HepG2 (cell line): ENCODE results near the gene MS4A10. TPM values are rescaled to one million over a fixed set of nuclear protein-coding genes. Genes with fewer than 3 reads are reported as not detected.

Experiments
- ATAC-seq: fragments of 200-7000 bp; cut with Tn5 transposase; 3 replicates; pipeline ENCODE4 v1.9.1; 2020; ENCODE audit warnings: mild to moderate bottlenecking, moderate library complexity
- BruUV-seq: library from RNA; stranded (reverse); fragments of 400-500 nt; replicated peaks from 2 replicates; lab custom pipeline; 2021; lab: Mats Ljungman, UMichigan
- CTCF ChIA-PET: fragments of 300-600 bp; formaldehyde crosslinking; extraction: SDS; loops from one replicate; lab custom pipeline; 2021; ENCODE audit warnings: low total read pairs, inconsistent platforms, low intra/inter-chr PET ratio; lab: Yijun Ruan, JAX
- POLR2A ChIA-PET: fragments of 350-600 bp; sonication (Branson Sonifier 250); formaldehyde crosslinking; loops from one replicate; lab custom pipeline; 2020; ENCODE audit warnings: antibody characterized with exemption, inconsistent platforms; lab: Yijun Ruan, JAX
- DNase-seq: peaks from one replicate; pipeline ENCODE4 v3.0.0-alpha.2; 2015; ENCODE audit warnings: low spot score
- FAIRE-seq: peaks from 3 replicates; lab custom pipeline; 2011; peaks lifted over from hg19 to GRCh38; lab: Jason Lieb, UNC
- H2AFZ ChIP-seq: one replicate; pipeline ENCODE4 v1.6.1; 2011; ENCODE audit warnings: low read length, inconsistent platforms
- H3K27ac ChIP-seq: fragments of 300-600 bp; 3 replicates; pipeline ENCODE4 v1.8.0; 2011; ENCODE audit warnings: mixed run types, mild to moderate bottlenecking, mixed read lengths, low read length, inconsistent platforms; ENCODE audit not compliant: insufficient read depth; ENCODE audit errors: extremely low read length
- H3K27me3 ChIP-seq, 2 experiments: fragments of 200-600 bp in 1 of 2; 2 replicates in 1 of 2; 3 replicates in 1 of 2; pipeline versions ENCODE4 v1.6.0 to v1.8.0; 2011; ENCODE audit warnings: low read length in 2 of 2, mild to moderate bottlenecking in 2 of 2, moderate library complexity in 2 of 2, inconsistent platforms in 1 of 2; ENCODE audit not compliant: insufficient read depth in 2 of 2, control insufficient read depth in 1 of 2
- H3K36me3 ChIP-seq, 2 experiments: fragments of 200-600 bp in 1 of 2; replicated peaks in 1 of 2; 2 replicates in 1 of 2; 3 replicates in 1 of 2; pipeline versions ENCODE4 v1.5.1 to v1.8.0; 2011; ENCODE audit warnings: low read length in 2 of 2, inconsistent platforms in 1 of 2; ENCODE audit not compliant: insufficient read depth in 2 of 2, control insufficient read depth in 1 of 2
- H3K4me1 ChIP-seq: 2 replicates; pipeline ENCODE4 v1.5.1; 2012; ENCODE audit warnings: low read length, inconsistent platforms; ENCODE audit not compliant: insufficient read depth
- H3K4me2 ChIP-seq: 2 replicates; pipeline ENCODE4 v1.6.0; 2011; ENCODE audit warnings: low read depth, low read length, inconsistent platforms
- H3K4me3 ChIP-seq, 3 experiments: fragments of 200-600 bp in 1 of 3; sonication (generic), shearing (Covaris generic) in 1 of 3; replicated peaks in 1 of 3; 2 replicates each; pipeline ENCODE4 v1.5.1; 2011 to 2016; ENCODE audit warnings: low read length in 3 of 3, inconsistent platforms in 2 of 3, low read depth in 2 of 3, mild to moderate bottlenecking in 2 of 3, control low read depth in 1 of 3, mixed read lengths in 1 of 3; ENCODE audit not compliant: insufficient read depth in 1 of 3
- H3K79me2 ChIP-seq: one replicate; pipeline ENCODE4 v1.6.1; 2011; ENCODE audit warnings: low read length, inconsistent platforms; ENCODE audit not compliant: insufficient read depth
- H3K9ac ChIP-seq: 2 replicates; pipeline ENCODE4 v1.6.0; 2011; ENCODE audit warnings: mild to moderate bottlenecking, low read depth, low read length, inconsistent platforms; ENCODE audit not compliant: insufficient read depth
- H3K9me3 ChIP-seq: 2 replicates; pipeline ENCODE4 v1.5.1; 2012; ENCODE audit warnings: mild to moderate bottlenecking, low read length
- H4K20me1 ChIP-seq: 2 replicates; pipeline ENCODE4 v1.6.0; 2011; ENCODE audit warnings: inconsistent platforms, mild to moderate bottlenecking, low read length, moderate library complexity; ENCODE audit not compliant: insufficient read depth
- HDAC1 ChIP-seq: sonication (generic); formaldehyde crosslinking; IDR thresholded peaks from 2 replicates; pipeline ENCODE4 v1.5.1; 2020; ENCODE audit warnings: mild to moderate bottlenecking, missing genetic modification reagents
- KLF15 ChIP-seq: sonication (generic); formaldehyde crosslinking; IDR thresholded peaks from 2 replicates; pipeline ENCODE4 v1.8.1; 2023; ENCODE audit warnings: borderline replicate concordance, mild to moderate bottlenecking, inconsistent platforms, missing genetic modification reagents, mixed read lengths
- NR2F2 ChIP-seq: IDR thresholded peaks from 2 replicates; pipeline ENCODE4 v1.6.1; 2012; ENCODE audit warnings: low read depth, inconsistent platforms, borderline replicate concordance
- SUZ12 ChIP-seq: fragments of 150-350 bp; IDR thresholded peaks from 2 replicates; pipeline ENCODE4 v1.6.1; 2014; ENCODE audit warnings: low read depth, low read length
- ZBTB2 ChIP-seq: sonication (generic); formaldehyde crosslinking; IDR thresholded peaks from 2 replicates; pipeline ENCODE4 v1.8.0; 2022; ENCODE audit warnings: low read depth, missing genetic modification reagents
- ZBTB3 ChIP-seq: sonication (generic); formaldehyde crosslinking; IDR thresholded peaks from 2 replicates; pipeline ENCODE4 v1.4.0; 2020; ENCODE audit warnings: low read depth, mild to moderate bottlenecking, moderate library complexity, missing genetic modification reagents, borderline replicate concordance
- ZNF678 ChIP-seq: sonication (generic); formaldehyde crosslinking; IDR thresholded peaks from 2 replicates; pipeline ENCODE4 v1.4.0; 2020; ENCODE audit warnings: mild to moderate bottlenecking, missing genetic modification reagents
- ZNF839 ChIP-seq: sonication (generic); formaldehyde crosslinking; IDR thresholded peaks from 2 replicates; pipeline ENCODE4 v1.4.0; 2020; ENCODE audit warnings: missing genetic modification reagents, mild to moderate bottlenecking, borderline replicate concordance
- WGBS: methylation state at CpG from one replicate; pipeline ENCODE4 v1.1.6; 2017; ENCODE audit warnings: low lambda C conversion rate; 5-methylcytosine and 5-hydroxymethylcytosine counted together
- in situ Hi-C: cut with HindIII; loops from 2 replicates; pipeline ENCODE4 v1.10.0; 2017; ENCODE audit warnings: low pct_unique_long_range_greater_than_20kb; ENCODE audit not compliant: extremely low pct_ligation_motif_present
- intact Hi-C: fragments of 100-400 bp; cut with micrococcal nuclease; formaldehyde crosslinking; loops from one replicate; pipeline ENCODE4 v1.10.0; 2022; ENCODE audit not compliant: unreplicated experiment
- polyA plus RNA-seq, 8 experiments: library from polyadenylated mRNA; depleted of rRNA in 3 of 8; stranded (reverse) in 7 of 8; unstranded in 1 of 8; fragments of >200 nt; fragmentation: Illumina TruSeq in 4 of 8; extraction: Trizol in 4 of 8; gene quantifications; 2 replicates each; pipeline versions ENCODE4 v1.2.1 to v1.2.3, GENCODE V29; 2011 to 2016; ENCODE audit warnings: low read depth in 4 of 8, missing spikeins in 1 of 8, mixed read lengths in 1 of 8; ENCODE audit not compliant: insufficient read depth in 1 of 8
- total RNA-seq, 5 experiments: library from RNA; depleted of rRNA; stranded (reverse); fragments of >200 nt; fragmentation: Illumina TruSeq; extraction: Trizol; gene quantifications; 2 replicates each; pipeline ENCODE4 v1.2.3, GENCODE V29; 2016; ENCODE audit warnings: low read depth in 1 of 5

The MS4A10 gene
- total and polyA plus RNA-seq, 2 of the 13 experiments (the other 11 are each of a cell fraction or from before 2014, with no cell fraction given) = not detected

- Histone ChIP-seq H3K79me2 (no peaks in the 10 kb centered on the region), H3K4me2 (no peak overlapping the region), H3K4me1 (no peaks in the 10 kb centered on the region), H3K9me3 (no peaks in the 10 kb centered on the region), H3K27me3 (peaks cover 0 to 5% of the 10 kb centered on the region in 2 experiments; a peak in 1 of 5 replicates), H2AFZ (no peak overlapping the region), H4K20me1 (no peaks in the 10 kb centered on the region), H3K4me3 (no peak overlapping the region), H3K36me3 (no peaks in the 10 kb centered on the region), H3K27ac (no peak overlapping the region), H3K9ac (no peak overlapping the region)
- POLR2A ChIA-PET = no interaction called here
- ATAC-seq = no peak
- no peak for FAIRE-seq
- 25% methylated on average over 7 of the region's 7 CpGs for WGBS
- TF ChIP-seq ZNF678 (CRISPR knock-in tag) (no peak), ZBTB2 (CRISPR knock-in tag) (no peak), NR2F2 (no peak), SUZ12 (no peak), ZBTB3 (no peak), ZNF839 (CRISPR knock-in tag) (no peak), KLF15 (no peak), HDAC1 (no peak)
- in situ Hi-C loops (no loop called here), intact Hi-C loops (no loop called here)
- DNase-seq = no peak
- BruUV-seq = no TSS peak
- CTCF ChIA-PET = no interaction called here
These were observed 3.7 kb upstream of the MS4A10 start for GRCh38 chr11:60781286-60781980.
